A549 (cell line): ENCODE data around the gene SLC35D3.

Experiments used
- BHLHE40 ChIP-seq: IDR thresholded peaks from 2 replicates; pipeline ENCODE4 v1.6.1; 2012; ENCODE audit warnings: low read depth, low read length, inconsistent platforms
- CBX2 ChIP-seq: fragments of 200-600 bp; sonication (generic); IDR thresholded peaks from 2 replicates; pipeline ENCODE4 v1.6.1; 2016; ENCODE audit warnings: low read depth, mild to moderate bottlenecking, borderline replicate concordance
- CEBPB ChIP-seq, 2 experiments: fragments of >200 bp in 1 of 2; sonication (Bioruptor Twin) in 1 of 2; formaldehyde crosslinking in 1 of 2; IDR thresholded peaks; 2 replicates each; pipeline ENCODE4 v1.6.1; 2012 to 2016
- EHMT2 ChIP-seq: fragments of 200-600 bp; sonication (generic); IDR thresholded peaks from 2 replicates; pipeline ENCODE4 v1.6.1; 2016; ENCODE audit warnings: antibody characterized with exemption, low read depth, mild to moderate bottlenecking, moderate library complexity
- HDAC2 ChIP-seq: fragments of 200-600 bp; sonication (generic); IDR thresholded peaks from 2 replicates; pipeline ENCODE4 v1.6.1; 2016
- PHF8 ChIP-seq: fragments of 200-600 bp; sonication (generic); IDR thresholded peaks from 2 replicates; pipeline ENCODE4 v1.6.1; 2016; ENCODE audit warnings: low read depth, mild to moderate bottlenecking, antibody characterized with exemption, moderate library complexity, borderline replicate concordance
- POLR2A ChIP-seq: IDR thresholded peaks from 2 replicates; pipeline ENCODE4 v1.6.1; 2012; ENCODE audit warnings: mild to moderate bottlenecking, low read length
- TF ChIP-seq, protein P1 (sequence below): fragments of >200 bp; sonication (Bioruptor Twin); formaldehyde crosslinking; IDR thresholded peaks from 3 replicates; pipeline ENCODE4 v1.5.1; 2016
- TF ChIP-seq, protein P2 (sequence below): fragments of 200-600 bp; sonication (generic); IDR thresholded peaks from 2 replicates; pipeline ENCODE4 v1.6.1; 2016; ENCODE audit warnings: antibody characterized with exemption, mild to moderate bottlenecking, moderate library complexity
- TF ChIP-seq, protein P3 (sequence below): IDR thresholded peaks from 2 replicates; pipeline ENCODE4 v1.6.1; 2012
- TF ChIP-seq, protein P4 (sequence below): IDR thresholded peaks from 2 replicates; pipeline ENCODE4 v1.6.1; 2012; ENCODE audit warnings: low read depth, borderline replicate concordance
- TF ChIP-seq, protein P5 (sequence below): fragments of >200 bp; sonication (Bioruptor Twin); formaldehyde crosslinking; IDR thresholded peaks from 2 replicates; pipeline ENCODE4 v1.6.1; 2016

DNA sequence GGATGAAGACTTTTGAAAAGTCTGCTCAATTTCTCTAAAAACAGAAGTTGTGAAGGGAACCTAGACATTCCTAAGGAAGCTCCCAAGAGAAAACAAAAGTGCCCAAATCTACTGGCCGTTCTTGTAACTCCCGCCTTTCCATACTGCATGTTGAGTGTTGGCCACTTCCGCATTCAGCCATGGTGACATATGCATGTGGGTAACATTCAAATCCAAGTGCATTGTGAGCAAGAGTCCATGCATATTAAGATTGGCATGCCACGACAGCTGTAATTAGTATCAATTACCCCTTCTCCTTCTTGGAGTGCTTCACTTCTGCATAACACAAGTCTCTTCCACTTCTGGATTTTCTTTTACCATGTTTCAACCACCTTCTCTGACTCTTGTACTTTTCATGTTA, 8.4 kb downstream of the SLC35D3 start:
- TF ChIP-seq CBX2, result no peak
- no peak for TF ChIP-seq BHLHE40
- TF ChIP-seq, protein P1, sequence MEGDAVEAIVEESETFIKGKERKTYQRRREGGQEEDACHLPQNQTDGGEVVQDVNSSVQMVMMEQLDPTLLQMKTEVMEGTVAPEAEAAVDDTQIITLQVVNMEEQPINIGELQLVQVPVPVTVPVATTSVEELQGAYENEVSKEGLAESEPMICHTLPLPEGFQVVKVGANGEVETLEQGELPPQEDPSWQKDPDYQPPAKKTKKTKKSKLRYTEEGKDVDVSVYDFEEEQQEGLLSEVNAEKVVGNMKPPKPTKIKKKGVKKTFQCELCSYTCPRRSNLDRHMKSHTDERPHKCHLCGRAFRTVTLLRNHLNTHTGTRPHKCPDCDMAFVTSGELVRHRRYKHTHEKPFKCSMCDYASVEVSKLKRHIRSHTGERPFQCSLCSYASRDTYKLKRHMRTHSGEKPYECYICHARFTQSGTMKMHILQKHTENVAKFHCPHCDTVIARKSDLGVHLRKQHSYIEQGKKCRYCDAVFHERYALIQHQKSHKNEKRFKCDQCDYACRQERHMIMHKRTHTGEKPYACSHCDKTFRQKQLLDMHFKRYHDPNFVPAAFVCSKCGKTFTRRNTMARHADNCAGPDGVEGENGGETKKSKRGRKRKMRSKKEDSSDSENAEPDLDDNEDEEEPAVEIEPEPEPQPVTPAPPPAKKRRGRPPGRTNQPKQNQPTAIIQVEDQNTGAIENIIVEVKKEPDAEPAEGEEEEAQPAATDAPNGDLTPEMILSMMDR, result no peak
- no peak for TF ChIP-seq PHF8
- TF ChIP-seq, protein P2, sequence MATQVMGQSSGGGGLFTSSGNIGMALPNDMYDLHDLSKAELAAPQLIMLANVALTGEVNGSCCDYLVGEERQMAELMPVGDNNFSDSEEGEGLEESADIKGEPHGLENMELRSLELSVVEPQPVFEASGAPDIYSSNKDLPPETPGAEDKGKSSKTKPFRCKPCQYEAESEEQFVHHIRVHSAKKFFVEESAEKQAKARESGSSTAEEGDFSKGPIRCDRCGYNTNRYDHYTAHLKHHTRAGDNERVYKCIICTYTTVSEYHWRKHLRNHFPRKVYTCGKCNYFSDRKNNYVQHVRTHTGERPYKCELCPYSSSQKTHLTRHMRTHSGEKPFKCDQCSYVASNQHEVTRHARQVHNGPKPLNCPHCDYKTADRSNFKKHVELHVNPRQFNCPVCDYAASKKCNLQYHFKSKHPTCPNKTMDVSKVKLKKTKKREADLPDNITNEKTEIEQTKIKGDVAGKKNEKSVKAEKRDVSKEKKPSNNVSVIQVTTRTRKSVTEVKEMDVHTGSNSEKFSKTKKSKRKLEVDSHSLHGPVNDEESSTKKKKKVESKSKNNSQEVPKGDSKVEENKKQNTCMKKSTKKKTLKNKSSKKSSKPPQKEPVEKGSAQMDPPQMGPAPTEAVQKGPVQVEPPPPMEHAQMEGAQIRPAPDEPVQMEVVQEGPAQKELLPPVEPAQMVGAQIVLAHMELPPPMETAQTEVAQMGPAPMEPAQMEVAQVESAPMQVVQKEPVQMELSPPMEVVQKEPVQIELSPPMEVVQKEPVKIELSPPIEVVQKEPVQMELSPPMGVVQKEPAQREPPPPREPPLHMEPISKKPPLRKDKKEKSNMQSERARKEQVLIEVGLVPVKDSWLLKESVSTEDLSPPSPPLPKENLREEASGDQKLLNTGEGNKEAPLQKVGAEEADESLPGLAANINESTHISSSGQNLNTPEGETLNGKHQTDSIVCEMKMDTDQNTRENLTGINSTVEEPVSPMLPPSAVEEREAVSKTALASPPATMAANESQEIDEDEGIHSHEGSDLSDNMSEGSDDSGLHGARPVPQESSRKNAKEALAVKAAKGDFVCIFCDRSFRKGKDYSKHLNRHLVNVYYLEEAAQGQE, result no peak
- TF ChIP-seq, protein P3, sequence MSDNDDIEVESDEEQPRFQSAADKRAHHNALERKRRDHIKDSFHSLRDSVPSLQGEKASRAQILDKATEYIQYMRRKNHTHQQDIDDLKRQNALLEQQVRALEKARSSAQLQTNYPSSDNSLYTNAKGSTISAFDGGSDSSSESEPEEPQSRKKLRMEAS, result no peak
- TF ChIP-seq POLR2A, result no peak
- no peak for TF ChIP-seq CEBPB (IDR thresholded peaks at IDR 0.05)
- TF ChIP-seq, protein P4, sequence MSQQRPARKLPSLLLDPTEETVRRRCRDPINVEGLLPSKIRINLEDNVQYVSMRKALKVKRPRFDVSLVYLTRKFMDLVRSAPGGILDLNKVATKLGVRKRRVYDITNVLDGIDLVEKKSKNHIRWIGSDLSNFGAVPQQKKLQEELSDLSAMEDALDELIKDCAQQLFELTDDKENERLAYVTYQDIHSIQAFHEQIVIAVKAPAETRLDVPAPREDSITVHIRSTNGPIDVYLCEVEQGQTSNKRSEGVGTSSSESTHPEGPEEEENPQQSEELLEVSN, result no peak
- TF ChIP-seq HDAC2, result no peak
- no peak for TF ChIP-seq EHMT2
- TF ChIP-seq, protein P5, sequence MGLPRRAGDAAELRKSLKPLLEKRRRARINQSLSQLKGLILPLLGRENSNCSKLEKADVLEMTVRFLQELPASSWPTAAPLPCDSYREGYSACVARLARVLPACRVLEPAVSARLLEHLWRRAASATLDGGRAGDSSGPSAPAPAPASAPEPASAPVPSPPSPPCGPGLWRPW, result no peak
